Measurements from ENCODE around the gene IFNL2.
A peak's percentile ranks its signal among the peaks of the same experiment; 100 is the strongest.

Gene IFNL2

DNA sequence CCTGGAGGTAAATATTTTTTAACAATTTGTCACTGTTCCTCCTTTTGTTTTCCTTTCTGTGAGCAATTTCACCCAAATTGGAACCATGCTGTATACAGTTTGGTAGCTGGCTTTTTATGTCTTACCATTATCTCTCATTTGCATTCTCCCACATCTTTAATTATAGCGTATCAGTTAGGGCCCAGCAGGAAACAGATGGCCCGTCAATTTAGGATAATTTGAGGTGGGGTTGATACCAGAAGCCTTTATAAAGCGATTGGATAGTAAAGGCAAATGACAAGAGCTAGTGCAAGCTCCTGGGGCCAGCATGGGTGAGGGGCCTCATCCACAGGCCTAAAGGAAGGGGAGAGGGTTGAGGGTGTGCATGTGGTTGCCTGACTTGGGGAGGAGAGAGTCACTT is 15.7 kb upstream of the IFNL2 start:
- ChIA-PET POLR2A (no interaction called here), CTCF (interaction anchor here (0.7 kb wide), 1 partner anchor 130 kb away, joined by 3 read pairs; no protein-coding TSS in a partner anchor)
- H3K4me3 ChIP-seq (ENCODE audit: control insufficient read depth in 1 of 7, extremely low read depth in 1 of 7, insufficient read depth in 4 of 7, low read depth in 2 of 7, low read length in 6 of 7) = peak overlapping the region in 1 of 7 experiments; percentile 6
- peak overlapping the region in 1 of 2 experiments; percentile 12 for H3K27ac ChIP-seq (ENCODE audit: insufficient read depth in 1 of 2, low read depth in 1 of 2, low read length in 2 of 2, poor library complexity in 1 of 2, severe bottlenecking in 2 of 2)
- DNase-seq = peak; percentile 90 to 99 (median 98)
- WGBS (ENCODE audit: insufficient coverage) = 0% methylated on average over 1 of the region's 3 CpGs
- peaks cover 8 to 62% (median 36%) of the 10 kb centered on the region in 4 experiments for H3K4me1 ChIP-seq (ENCODE audit: control extremely low read depth in 1 of 4, control insufficient read depth in 4 of 4, insufficient read depth in 4 of 4, low read length in 3 of 4)
- peaks cover 0 to 2% (median 0%) of the 10 kb centered on the region in 5 experiments for H3K27me3 ChIP-seq (replicated peaks in 2 of 5; ENCODE audit: control insufficient read depth in 4 of 5, insufficient read depth in 5 of 5, low read length in 4 of 5)
- H3K9me3 ChIP-seq (ENCODE audit: control extremely low read depth in 1 of 5, control insufficient read depth in 4 of 5, insufficient read depth in 2 of 5, low read depth in 1 of 5, low read length in 4 of 5) = no peaks in the 10 kb centered on the region
- no peaks in the 10 kb centered on the region for H3K36me3 ChIP-seq (ENCODE audit: control insufficient read depth in 4 of 4, insufficient read depth in 4 of 4, low read length in 3 of 4)

GRCh38 chr19:39253374-39254149 is 14.6 kb upstream of the IFNL2 start:
- Histone ChIP-seq H3K4me1 (ENCODE audit: control extremely low read depth in 1 of 4, control insufficient read depth in 4 of 4, insufficient read depth in 4 of 4, low read length in 3 of 4) (peaks cover 8 to 57% (median 30%) of the 10 kb centered on the region in 4 experiments), H3K4me3 (ENCODE audit: control insufficient read depth in 1 of 7, extremely low read depth in 1 of 7, insufficient read depth in 4 of 7, low read depth in 2 of 7, low read length in 6 of 7) (peak overlapping the region in 1 of 7 experiments; percentile 1), H3K27me3 (replicated peaks in 2 of 5; ENCODE audit: control insufficient read depth in 4 of 5, insufficient read depth in 5 of 5, low read length in 4 of 5) (no peaks in the 10 kb centered on the region), H3K36me3 (ENCODE audit: control insufficient read depth in 4 of 4, insufficient read depth in 4 of 4, low read length in 3 of 4) (no peaks in the 10 kb centered on the region), H3K9me3 (ENCODE audit: control extremely low read depth in 1 of 5, control insufficient read depth in 4 of 5, insufficient read depth in 2 of 5, low read depth in 1 of 5, low read length in 4 of 5) (no peaks in the 10 kb centered on the region), H3K27ac (ENCODE audit: insufficient read depth in 1 of 2, low read depth in 1 of 2, low read length in 2 of 2, poor library complexity in 1 of 2, severe bottlenecking in 2 of 2) (no peak overlapping the region)
- WGBS (ENCODE audit: insufficient coverage) = 93% methylated on average over 5 of the region's 8 CpGs
- CTCF ChIA-PET = interaction anchor here (0.7 to 1.1 kb wide), 2 partner anchors 74 to 137 kb away, joined by 3 to 4 read pairs; partner anchors contain the start of genes MED29 and PAF1
- DNase-seq = no peak
- POLR2A ChIA-PET = no interaction called here

DNA sequence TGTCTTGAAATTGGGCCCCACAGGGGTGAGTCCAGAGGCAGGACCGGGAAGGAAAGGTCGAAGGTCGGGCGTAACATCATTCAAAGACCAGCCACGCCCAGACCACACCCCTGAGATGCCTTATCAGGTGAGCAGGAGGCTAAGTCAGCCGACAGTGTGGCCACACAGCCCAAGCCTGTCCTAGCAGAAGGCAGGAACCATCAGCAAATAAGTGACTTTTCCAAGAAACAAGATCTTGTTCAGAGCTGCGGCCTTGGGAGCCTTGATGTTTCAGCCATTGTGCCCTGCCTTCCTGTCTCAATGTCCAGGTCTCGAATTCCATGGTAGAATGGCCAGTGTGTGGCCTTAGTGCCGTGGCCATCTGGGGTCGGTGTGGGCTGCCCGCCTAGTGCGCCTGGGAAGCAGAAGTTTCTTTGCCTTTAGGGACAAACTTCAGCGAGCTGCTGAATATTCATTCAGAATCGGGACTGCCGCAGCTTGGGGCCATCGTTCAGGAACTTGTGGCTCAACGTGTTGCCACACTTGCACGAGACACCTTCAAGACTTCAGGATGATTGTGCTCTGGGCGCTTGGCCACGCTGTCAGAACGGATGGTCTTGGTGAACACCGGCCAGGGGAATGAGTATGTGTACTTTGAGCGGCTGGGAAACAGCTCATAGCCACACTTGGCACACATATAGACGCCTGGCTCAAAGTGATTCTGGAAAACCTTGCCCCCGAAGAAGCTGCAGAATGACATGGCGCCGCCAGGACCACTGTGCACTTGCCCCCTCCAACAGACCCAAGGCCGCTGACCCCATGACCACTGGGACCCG is 13.5 kb upstream of the IFNL2 start:
- WGBS (ENCODE audit: insufficient coverage) = 96% methylated on average over 29 of the region's 29 CpGs
- H3K27me3 ChIP-seq (replicated peaks in 2 of 5; ENCODE audit: control insufficient read depth in 4 of 5, insufficient read depth in 5 of 5, low read length in 4 of 5) = no peaks in the 10 kb centered on the region
- ChIA-PET POLR2A (interaction anchor here (0.7 kb wide), 1 partner anchor 40 kb away, joined by 4 read pairs; no protein-coding TSS in a partner anchor), CTCF (interaction anchor here (0.7 to 1.3 kb wide), 3 partner anchors 61 to 136 kb away, joined by 3 to 4 read pairs (median 3); partner anchors contain the start of genes MED29 and PAF1)
- H3K27ac ChIP-seq (ENCODE audit: insufficient read depth in 1 of 2, low read depth in 1 of 2, low read length in 2 of 2, poor library complexity in 1 of 2, severe bottlenecking in 2 of 2) = no peak overlapping the region
- no peaks in the 10 kb centered on the region for H3K9me3 ChIP-seq (ENCODE audit: control extremely low read depth in 1 of 5, control insufficient read depth in 4 of 5, insufficient read depth in 2 of 5, low read depth in 1 of 5, low read length in 4 of 5)
- no peaks in the 10 kb centered on the region for H3K36me3 ChIP-seq (ENCODE audit: control insufficient read depth in 4 of 4, insufficient read depth in 4 of 4, low read length in 3 of 4)
- DNase-seq = no peak
- peaks cover 8 to 46% (median 26%) of the 10 kb centered on the region in 4 experiments for H3K4me1 ChIP-seq (ENCODE audit: control extremely low read depth in 1 of 4, control insufficient read depth in 4 of 4, insufficient read depth in 4 of 4, low read length in 3 of 4)
- H3K4me3 ChIP-seq (ENCODE audit: control insufficient read depth in 1 of 7, extremely low read depth in 1 of 7, insufficient read depth in 4 of 7, low read depth in 2 of 7, low read length in 6 of 7) = no peak overlapping the region

DNA sequence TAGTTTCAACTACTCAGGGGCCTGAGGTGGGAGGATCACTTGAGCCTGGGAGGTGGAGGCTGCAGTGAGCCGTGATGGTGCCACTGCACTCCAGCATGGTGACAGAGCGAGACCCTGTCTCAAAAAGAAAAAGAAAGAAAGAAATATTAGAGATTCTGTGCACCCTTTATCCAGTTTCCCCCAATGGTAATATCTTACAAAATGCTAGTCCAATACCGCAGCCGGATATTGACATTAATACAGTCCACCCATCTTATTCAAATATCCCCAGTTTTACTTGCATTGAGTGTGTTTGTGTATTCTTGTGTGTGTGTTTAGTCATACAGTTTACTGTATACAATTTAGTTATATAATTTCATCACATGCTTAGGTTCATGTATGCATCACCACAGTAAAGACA is 11.0 kb upstream of the IFNL2 start:
- CTCF ChIA-PET = no interaction called here
- WGBS (ENCODE audit: insufficient coverage) = 100% methylated on average over 1 of the region's 4 CpGs

DNA sequence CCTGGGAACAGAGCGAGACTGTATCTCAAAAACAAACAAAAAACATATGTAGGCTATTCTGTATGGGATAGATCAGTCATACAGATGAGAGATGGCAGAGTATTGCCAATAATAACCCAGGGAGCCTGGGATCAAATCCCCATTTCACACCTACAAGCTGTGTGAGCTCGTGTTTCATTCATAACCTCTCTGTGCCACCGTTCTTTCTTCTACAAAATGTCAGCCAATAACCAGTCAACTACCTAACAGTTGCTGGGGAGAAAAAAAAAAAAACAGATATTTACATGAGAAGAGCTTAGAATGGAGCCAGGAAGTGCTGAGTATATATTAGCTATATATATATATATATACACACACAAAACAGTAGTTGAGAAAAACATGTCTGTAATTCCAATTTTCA is 6.5 kb upstream of the IFNL2 start:
- peaks cover 0 to 29% (median 18%) of the 10 kb centered on the region in 4 experiments for H3K4me1 ChIP-seq (ENCODE audit: control extremely low read depth in 1 of 4, control insufficient read depth in 4 of 4, insufficient read depth in 4 of 4, low read length in 3 of 4)
- H3K9me3 ChIP-seq (ENCODE audit: control extremely low read depth in 1 of 5, control insufficient read depth in 4 of 5, insufficient read depth in 2 of 5, low read depth in 1 of 5, low read length in 4 of 5) = no peaks in the 10 kb centered on the region
- no CpG with 5 or more reads among the region's 3 CpGs for WGBS (ENCODE audit: insufficient coverage)
- H3K27ac ChIP-seq (ENCODE audit: insufficient read depth in 1 of 2, low read depth in 1 of 2, low read length in 2 of 2, poor library complexity in 1 of 2, severe bottlenecking in 2 of 2) = no peak overlapping the region
- no peak overlapping the region for H3K4me3 ChIP-seq (ENCODE audit: control insufficient read depth in 1 of 7, extremely low read depth in 1 of 7, insufficient read depth in 4 of 7, low read depth in 2 of 7, low read length in 6 of 7)
- ChIA-PET CTCF (interaction anchor here (1.0 kb wide), 1 partner anchor 14 kb away, joined by 4 read pairs; no protein-coding TSS in a partner anchor), POLR2A (no interaction called here)
- no peaks in the 10 kb centered on the region for H3K36me3 ChIP-seq (ENCODE audit: control insufficient read depth in 4 of 4, insufficient read depth in 4 of 4, low read length in 3 of 4)
- H3K27me3 ChIP-seq (replicated peaks in 2 of 5; ENCODE audit: control insufficient read depth in 4 of 5, insufficient read depth in 5 of 5, low read length in 4 of 5) = peaks cover 6 to 37% (median 14%) of the 10 kb centered on the region in 5 experiments
- DNase-seq = no peak

More for the DNA sequence above, 11.0 kb upstream of the IFNL2 start:
- DNase-seq = no peak
- Histone ChIP-seq H3K27me3 (replicated peaks in 2 of 5; ENCODE audit: control insufficient read depth in 4 of 5, insufficient read depth in 5 of 5, low read length in 4 of 5) (peaks cover 0 to 2% (median 1%) of the 10 kb centered on the region in 5 experiments), H3K36me3 (ENCODE audit: control insufficient read depth in 4 of 4, insufficient read depth in 4 of 4, low read length in 3 of 4) (no peaks in the 10 kb centered on the region), H3K4me1 (ENCODE audit: control extremely low read depth in 1 of 4, control insufficient read depth in 4 of 4, insufficient read depth in 4 of 4, low read length in 3 of 4) (peaks cover 8 to 33% (median 17%) of the 10 kb centered on the region in 4 experiments), H3K4me3 (ENCODE audit: control insufficient read depth in 1 of 7, extremely low read depth in 1 of 7, insufficient read depth in 4 of 7, low read depth in 2 of 7, low read length in 6 of 7) (no peak overlapping the region), H3K27ac (ENCODE audit: insufficient read depth in 1 of 2, low read depth in 1 of 2, low read length in 2 of 2, poor library complexity in 1 of 2, severe bottlenecking in 2 of 2) (no peak overlapping the region), H3K9me3 (ENCODE audit: control extremely low read depth in 1 of 5, control insufficient read depth in 4 of 5, insufficient read depth in 2 of 5, low read depth in 1 of 5, low read length in 4 of 5) (no peaks in the 10 kb centered on the region)
- POLR2A ChIA-PET = interaction anchor here (0.6 kb wide), 2 partner anchors 59 to 1299 kb away, joined by 3 read pairs; no protein-coding TSS in a partner anchor

GRCh38 chr19:39262496-39262895 is 5.7 kb upstream of the IFNL2 start:
- DNase-seq = no peak
- H3K27ac ChIP-seq (ENCODE audit: insufficient read depth in 1 of 2, low read depth in 1 of 2, low read length in 2 of 2, poor library complexity in 1 of 2, severe bottlenecking in 2 of 2) = no peak overlapping the region
- no peaks in the 10 kb centered on the region for H3K36me3 ChIP-seq (ENCODE audit: control insufficient read depth in 4 of 4, insufficient read depth in 4 of 4, low read length in 3 of 4)
- H3K27me3 ChIP-seq (replicated peaks in 2 of 5; ENCODE audit: control insufficient read depth in 4 of 5, insufficient read depth in 5 of 5, low read length in 4 of 5) = peaks cover 6 to 37% (median 14%) of the 10 kb centered on the region in 5 experiments
- ChIA-PET POLR2A (interaction anchor here (0.5 kb wide), 1 partner anchor 616 kb away, joined by 6 read pairs; no protein-coding TSS in a partner anchor), CTCF (no interaction called here)
- H3K9me3 ChIP-seq (ENCODE audit: control extremely low read depth in 1 of 5, control insufficient read depth in 4 of 5, insufficient read depth in 2 of 5, low read depth in 1 of 5, low read length in 4 of 5) = no peaks in the 10 kb centered on the region
- WGBS (ENCODE audit: insufficient coverage) = 90% methylated on average over 2 of the region's 4 CpGs
- H3K4me3 ChIP-seq (ENCODE audit: control insufficient read depth in 1 of 7, extremely low read depth in 1 of 7, insufficient read depth in 4 of 7, low read depth in 2 of 7, low read length in 6 of 7) = no peak overlapping the region
- peaks cover 0 to 29% (median 18%) of the 10 kb centered on the region in 4 experiments for H3K4me1 ChIP-seq (ENCODE audit: control extremely low read depth in 1 of 4, control insufficient read depth in 4 of 4, insufficient read depth in 4 of 4, low read length in 3 of 4)
